MG63 (cell line): Measurements from ENCODE around the gene SLC16A12. TPM values are rescaled to one million over a fixed set of nuclear protein-coding genes. Genes with fewer than 3 reads are reported as not detected.
A peak's percentile ranks its signal among the peaks of the same experiment; 100 is the strongest.

Source experiments
- DNase-seq: peaks from one replicate; pipeline ENCODE4 v3.0.0-alpha.2; 2020
- H3K27me3 ChIP-seq: fragments of 250-450 bp; sonication (Bioruptor Pico); 2 replicates; pipeline ENCODE4 v1.5.1; 2020; ENCODE audit warnings: mild to moderate bottlenecking, moderate library complexity
- H3K36me3 ChIP-seq: fragments of 250-450 bp; sonication (Bioruptor Pico); 2 replicates; pipeline ENCODE4 v1.5.1; 2020; ENCODE audit warnings: mild to moderate bottlenecking, moderate library complexity
- H3K4me3 ChIP-seq: fragments of 250-450 bp; sonication (Bioruptor Pico); 2 replicates; pipeline ENCODE4 v1.5.1; 2020; ENCODE audit warnings: mild to moderate bottlenecking, moderate library complexity
- H3K9me3 ChIP-seq: fragments of 250-450 bp; sonication (Bioruptor Pico); 2 replicates; pipeline ENCODE4 v1.5.1; 2020; ENCODE audit warnings: mild to moderate bottlenecking, moderate library complexity
- total RNA-seq: library from RNA; depleted of rRNA; stranded (reverse); fragments of >200 nt; shearing (Covaris generic); gene quantifications from 2 replicates; pipeline ENCODE4 v1.2.3, GENCODE V29; 2014; ENCODE audit warnings: low replicate concordance

The SLC16A12 gene
- total RNA-seq, 1 experiment from 2014 or later: not detected

DNA sequence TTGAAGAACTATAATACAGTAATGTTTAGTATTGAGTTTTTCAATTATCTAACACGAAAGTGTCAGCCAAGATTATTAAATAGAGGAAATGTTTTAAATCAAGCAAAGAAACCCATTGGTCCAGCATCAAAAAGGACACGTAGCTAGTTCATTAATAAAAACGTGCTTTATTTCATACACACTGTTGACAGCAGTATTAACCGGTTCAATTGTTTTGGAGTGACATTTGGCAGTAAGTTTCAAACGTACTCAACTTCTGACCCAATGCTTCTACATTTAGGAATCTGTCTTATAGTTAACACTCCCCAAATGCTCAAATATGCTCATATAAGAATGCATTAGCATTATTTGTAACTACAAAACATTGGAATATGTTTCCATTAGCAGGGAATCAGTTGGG, 41.3 kb downstream of the SLC16A12 start:
- no peak for DNase-seq
- H3K4me3 ChIP-seq: no peak overlapping the region
- no peaks in the 10 kb centered on the region for H3K9me3 ChIP-seq
- H3K36me3 ChIP-seq: no peaks in the 10 kb centered on the region
- no peaks in the 10 kb centered on the region for H3K27me3 ChIP-seq

DNA sequence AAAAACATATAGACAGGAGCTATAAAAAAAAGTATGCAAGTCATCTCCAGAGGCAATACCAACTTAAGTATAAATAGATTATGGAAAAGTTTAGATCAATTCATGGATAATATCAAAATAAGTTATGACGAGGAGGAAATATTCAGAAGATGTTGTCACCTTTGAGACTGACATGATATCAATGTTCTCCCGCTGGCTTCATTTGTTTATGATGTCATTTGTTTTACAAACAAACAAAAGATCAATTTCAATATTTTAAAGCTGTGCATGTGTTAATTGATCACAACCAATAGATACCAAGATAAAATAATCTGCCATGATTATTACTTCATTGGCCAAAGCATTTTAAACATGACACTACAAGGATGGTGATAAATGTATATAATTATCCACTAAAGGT, 43.5 kb downstream of the SLC16A12 start:
- H3K4me3 ChIP-seq: no peak overlapping the region
- no peaks in the 10 kb centered on the region for H3K9me3 ChIP-seq
- DNase-seq: no peak
- H3K27me3 ChIP-seq: no peaks in the 10 kb centered on the region
- H3K36me3 ChIP-seq: no peaks in the 10 kb centered on the region

DNA sequence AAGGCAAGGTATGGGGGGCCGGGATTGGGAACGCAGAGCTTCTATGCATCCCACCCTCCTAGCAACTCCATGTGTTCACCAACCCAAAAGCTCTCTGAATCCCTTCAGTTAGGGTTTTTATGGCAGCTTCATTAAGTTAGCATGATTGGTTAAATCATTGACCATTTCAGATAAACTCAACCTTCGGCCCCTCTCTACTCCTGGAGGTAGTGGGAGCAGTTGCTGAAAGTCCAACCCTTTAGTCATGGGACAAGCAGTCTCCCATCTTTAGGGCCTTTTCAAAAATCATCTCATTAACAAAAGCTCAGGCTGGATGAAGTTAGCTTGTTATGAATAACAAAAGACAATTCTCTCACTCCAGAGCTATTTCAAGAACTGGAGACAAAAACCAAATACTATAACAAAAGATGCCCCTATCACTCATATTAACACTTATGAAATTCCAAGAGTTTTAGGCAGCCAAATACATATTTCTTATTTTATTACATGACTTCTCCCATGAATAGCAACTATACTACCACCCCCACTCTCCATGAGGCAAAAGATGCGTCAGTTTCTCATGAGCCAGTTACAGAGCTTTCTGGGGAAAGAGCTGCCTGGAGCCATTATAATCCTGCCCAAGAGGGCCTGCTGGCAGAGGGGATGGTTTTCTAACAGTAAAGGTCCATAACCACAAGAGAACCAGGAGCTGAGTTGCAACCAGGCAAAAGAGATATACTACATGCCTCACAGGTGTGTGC, 44.6 kb downstream of the SLC16A12 start:
- Histone ChIP-seq H3K9me3 (no peaks in the 10 kb centered on the region), H3K27me3 (no peaks in the 10 kb centered on the region), H3K36me3 (no peaks in the 10 kb centered on the region), H3K4me3 (no peak overlapping the region)
- no peak for DNase-seq

DNA sequence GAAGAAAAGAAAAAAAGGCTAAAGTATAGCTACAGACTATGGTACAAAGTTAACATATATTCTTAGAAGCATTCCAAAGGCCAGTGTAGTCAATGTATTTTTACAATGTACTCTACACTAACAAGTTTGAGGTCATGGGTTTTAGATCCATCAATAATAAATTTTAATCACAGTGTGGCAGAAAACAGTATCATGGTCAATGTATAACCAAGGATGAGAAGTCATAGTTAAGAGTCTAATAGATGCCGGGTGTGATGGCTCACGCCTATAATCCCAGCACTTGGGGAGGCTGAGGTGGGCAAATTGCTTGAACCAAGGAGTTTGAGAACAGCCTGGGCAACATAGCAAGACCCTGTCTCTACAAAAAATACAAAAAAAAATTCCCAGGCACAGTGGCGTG, 53.1 kb downstream of the SLC16A12 start:
- Histone ChIP-seq H3K27me3 (no peaks in the 10 kb centered on the region), H3K4me3 (no peak overlapping the region), H3K9me3 (no peaks in the 10 kb centered on the region), H3K36me3 (no peaks in the 10 kb centered on the region)
- DNase-seq: no peak

DNA sequence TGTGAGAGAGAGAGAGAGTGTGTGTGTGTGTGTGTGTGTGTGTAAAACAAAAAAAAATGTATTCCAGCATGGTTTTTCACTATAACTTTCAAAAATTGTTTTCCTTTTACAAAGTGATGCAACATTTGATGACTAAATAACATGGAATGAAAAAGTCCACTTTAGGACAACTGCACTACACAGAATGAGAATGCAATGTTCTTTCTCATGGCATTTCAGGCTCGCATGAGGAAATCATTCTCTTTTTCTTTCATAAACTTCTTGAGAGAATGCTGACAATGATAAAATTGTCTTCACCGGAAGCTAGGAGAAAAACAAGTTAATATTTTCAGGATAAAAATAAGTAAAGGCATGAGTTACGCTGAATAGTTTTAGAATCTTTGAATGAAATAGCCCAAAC, 53.7 kb downstream of the SLC16A12 start:
- DNase-seq: no peak
- H3K4me3 ChIP-seq: no peak overlapping the region
- H3K27me3 ChIP-seq: no peaks in the 10 kb centered on the region
- H3K36me3 ChIP-seq: no peaks in the 10 kb centered on the region
- no peaks in the 10 kb centered on the region for H3K9me3 ChIP-seq

DNA sequence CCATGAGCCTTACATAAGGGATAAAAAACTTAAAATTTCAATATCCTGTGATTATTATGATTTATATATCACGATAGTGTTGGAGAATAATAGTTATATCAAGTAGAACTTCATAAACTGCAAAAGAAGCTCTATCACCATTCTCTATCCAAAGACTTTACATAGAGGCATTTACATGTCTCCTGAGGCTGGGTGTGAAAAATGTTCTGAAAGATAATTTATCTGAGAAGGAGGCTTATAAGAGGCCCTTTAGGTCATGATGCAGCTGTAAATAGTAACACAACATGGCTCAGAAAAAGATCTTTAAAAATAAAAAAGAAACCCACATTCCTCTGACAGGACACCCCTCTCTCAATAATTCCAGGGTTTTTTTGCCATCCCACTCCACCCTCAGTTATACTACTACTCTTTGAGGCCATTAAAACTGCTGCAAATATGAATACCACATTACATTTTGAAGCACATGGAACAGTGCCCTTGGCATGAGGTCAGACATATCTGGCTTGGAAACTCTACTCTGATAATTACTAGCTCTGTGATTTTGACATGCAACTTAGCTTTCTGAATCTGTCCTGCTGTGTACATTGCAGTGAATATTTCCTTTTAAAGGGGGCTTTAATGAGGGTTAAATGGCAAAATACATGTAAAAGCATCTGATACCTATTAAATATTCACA, 55.5 kb downstream of the SLC16A12 start:
- peak; percentile 51 for DNase-seq
- H3K36me3 ChIP-seq: no peaks in the 10 kb centered on the region
- H3K4me3 ChIP-seq: no peak overlapping the region
- no peaks in the 10 kb centered on the region for H3K9me3 ChIP-seq
- H3K27me3 ChIP-seq: no peaks in the 10 kb centered on the region

DNA sequence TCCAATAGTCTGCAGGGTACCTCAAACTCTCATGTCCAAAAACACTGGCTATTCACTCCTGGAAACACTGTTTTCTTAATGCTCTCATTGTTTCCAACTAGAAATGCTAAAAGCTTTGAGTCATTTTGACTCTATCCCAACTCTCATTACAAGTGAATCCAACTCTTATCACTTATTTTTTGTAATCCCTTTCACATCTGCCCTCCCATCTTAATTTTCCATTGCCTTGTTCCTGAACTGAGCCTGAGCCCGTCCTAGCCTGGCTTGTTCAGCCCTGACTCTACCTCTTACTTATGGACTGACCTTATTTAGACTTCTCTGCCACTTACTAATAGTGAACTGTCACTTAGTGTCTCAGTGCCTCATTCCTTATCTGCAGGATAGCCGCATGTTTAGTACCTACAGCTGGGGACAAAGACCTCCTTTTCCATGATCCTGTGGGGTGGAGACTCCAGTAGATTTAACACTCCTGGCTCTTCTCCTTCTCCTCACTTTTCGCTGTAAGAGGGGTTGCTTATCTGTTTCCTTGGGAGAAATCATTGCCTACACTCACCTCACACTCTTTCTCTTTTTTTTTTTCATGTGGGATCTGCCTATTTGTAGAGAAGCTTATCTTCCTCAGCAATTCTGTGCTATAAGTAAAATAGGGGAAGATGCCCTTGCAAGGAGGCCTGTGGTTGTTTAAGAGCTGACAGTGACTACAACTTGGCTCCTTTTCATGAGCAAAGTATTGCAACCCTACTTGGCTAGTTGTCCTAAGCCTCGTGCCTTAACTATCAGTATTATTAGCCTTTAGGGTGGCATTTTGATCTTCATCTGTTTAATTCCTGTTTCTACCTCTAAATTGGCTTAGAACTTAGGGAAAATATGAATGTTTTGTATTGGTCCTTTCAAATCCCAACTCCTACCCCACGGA, 56.4 kb downstream of the SLC16A12 start:
- Histone ChIP-seq H3K27me3 (no peaks in the 10 kb centered on the region), H3K4me3 (no peak overlapping the region), H3K9me3 (no peaks in the 10 kb centered on the region), H3K36me3 (no peaks in the 10 kb centered on the region)
- no peak for DNase-seq

DNA sequence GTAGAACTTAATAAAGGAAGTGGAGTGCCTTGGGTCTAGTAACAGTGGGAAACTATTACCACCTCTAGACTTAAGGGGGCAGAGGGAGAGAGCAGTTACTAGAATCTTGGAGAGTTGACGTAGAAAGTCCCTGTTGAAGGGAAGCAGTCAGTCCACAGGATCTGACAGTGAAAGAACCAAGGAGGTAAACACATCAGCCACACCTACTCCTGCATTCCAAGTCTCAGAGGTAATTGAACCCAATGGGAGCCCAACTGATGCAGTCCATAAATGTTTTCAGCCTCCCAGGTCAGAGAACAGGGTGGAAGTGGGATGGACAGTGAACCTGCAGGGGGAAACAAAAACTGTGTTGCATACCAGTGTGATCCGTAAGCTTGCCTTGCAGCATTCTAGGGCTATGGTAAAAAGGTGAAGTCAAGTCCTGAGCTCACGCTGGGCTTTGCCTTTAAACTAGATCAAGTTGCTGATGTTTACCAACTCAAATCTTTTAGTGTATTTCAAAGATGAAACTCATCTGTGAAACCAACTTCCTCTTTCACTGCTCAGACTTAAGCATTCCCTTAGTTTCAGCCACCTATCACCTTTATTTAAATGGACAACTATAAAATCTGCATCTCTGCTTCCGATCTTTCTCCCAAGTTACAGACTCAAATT, 57.2 kb downstream of the SLC16A12 start:
- no peaks in the 10 kb centered on the region for H3K9me3 ChIP-seq
- H3K4me3 ChIP-seq: no peak overlapping the region
- DNase-seq: no peak
- H3K36me3 ChIP-seq: no peaks in the 10 kb centered on the region
- H3K27me3 ChIP-seq: no peaks in the 10 kb centered on the region

DNA sequence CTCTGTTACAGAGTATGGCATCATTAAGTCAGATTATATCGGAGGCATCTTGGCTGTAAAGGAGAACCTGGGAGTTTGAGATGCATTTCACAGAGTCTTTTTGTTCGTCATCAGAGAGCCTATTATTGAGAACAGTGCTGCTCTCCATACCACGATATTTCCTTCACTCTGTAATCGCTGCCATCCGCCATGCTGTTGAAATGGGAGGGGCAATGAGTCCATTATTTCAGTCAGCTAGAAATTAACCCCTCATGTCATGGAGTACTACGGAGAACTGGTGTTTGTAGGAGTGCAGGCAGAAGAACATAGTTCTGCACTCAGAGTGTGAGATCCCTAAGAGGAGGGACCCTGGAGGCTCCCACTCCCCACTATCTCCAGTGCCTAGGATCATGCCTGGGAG, 59.2 kb downstream of the SLC16A12 start:
- no peaks in the 10 kb centered on the region for H3K9me3 ChIP-seq
- no peaks in the 10 kb centered on the region for H3K36me3 ChIP-seq
- H3K4me3 ChIP-seq: no peak overlapping the region
- DNase-seq: no peak
- no peaks in the 10 kb centered on the region for H3K27me3 ChIP-seq

DNA sequence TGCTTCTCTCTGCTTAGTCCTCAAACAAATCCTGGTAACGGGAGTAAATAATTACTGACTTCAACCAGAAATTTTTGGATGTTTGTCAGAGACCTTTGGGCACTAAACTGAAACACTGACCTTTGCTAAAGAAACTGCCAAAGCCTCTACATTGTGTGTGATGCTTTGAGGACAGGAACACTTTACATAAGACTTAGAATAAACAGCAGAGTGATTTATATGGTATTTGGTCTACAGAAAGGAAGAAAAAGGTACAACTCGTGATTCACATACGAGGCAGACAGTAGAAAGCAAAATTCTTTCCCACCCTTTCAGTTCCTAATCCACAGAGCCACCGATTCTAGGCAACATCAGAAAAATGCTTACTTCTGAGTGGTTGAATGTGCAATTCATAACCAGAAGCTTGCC, 59.8 kb downstream of the SLC16A12 start:
- Histone ChIP-seq H3K27me3 (no peaks in the 10 kb centered on the region), H3K4me3 (no peak overlapping the region), H3K36me3 (no peaks in the 10 kb centered on the region), H3K9me3 (no peaks in the 10 kb centered on the region)
- DNase-seq: no peak

DNA sequence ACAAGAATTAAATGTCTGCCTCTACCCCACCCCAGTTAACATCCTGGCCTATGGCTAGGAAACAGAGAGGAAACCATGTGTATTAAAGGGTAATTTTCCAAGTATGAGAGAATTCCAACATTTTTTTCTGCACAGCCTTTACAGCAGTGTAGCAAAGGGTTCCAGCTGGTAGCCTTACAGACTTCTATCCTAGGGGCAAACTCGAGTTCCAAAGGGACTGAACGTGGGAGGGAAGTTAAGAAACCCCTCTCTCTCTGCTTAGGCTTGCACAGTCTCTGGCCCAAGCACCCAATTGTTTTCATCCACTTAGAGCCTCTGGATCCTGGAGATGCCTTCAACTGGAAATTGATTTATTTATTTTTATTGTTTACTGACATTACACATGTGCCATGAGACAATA, 60.3 kb downstream of the SLC16A12 start:
- H3K4me3 ChIP-seq: no peak overlapping the region
- DNase-seq: no peak
- no peaks in the 10 kb centered on the region for H3K27me3 ChIP-seq
- no peaks in the 10 kb centered on the region for H3K36me3 ChIP-seq
- no peaks in the 10 kb centered on the region for H3K9me3 ChIP-seq

DNA sequence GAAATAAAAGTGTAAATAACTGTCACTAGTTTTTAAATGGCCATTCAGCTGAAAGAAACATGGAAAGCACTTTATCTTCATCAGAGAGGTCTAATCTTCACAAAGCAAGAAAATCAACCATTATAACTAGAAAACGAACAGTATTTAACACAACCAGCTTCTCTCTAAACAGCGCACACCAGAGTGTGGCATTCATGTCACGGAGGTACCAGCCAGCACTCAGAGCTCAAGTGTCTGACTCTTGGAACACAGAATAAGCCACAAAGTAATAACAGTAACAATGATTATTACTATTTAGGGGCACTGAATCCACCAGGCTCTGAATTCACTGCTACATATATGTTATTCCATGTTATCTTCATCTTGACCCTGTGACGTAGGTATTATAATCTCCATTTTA, 60.9 kb downstream of the SLC16A12 start:
- no peak for DNase-seq
- Histone ChIP-seq H3K4me3 (no peak overlapping the region), H3K27me3 (no peaks in the 10 kb centered on the region), H3K9me3 (no peaks in the 10 kb centered on the region), H3K36me3 (no peaks in the 10 kb centered on the region)

DNA sequence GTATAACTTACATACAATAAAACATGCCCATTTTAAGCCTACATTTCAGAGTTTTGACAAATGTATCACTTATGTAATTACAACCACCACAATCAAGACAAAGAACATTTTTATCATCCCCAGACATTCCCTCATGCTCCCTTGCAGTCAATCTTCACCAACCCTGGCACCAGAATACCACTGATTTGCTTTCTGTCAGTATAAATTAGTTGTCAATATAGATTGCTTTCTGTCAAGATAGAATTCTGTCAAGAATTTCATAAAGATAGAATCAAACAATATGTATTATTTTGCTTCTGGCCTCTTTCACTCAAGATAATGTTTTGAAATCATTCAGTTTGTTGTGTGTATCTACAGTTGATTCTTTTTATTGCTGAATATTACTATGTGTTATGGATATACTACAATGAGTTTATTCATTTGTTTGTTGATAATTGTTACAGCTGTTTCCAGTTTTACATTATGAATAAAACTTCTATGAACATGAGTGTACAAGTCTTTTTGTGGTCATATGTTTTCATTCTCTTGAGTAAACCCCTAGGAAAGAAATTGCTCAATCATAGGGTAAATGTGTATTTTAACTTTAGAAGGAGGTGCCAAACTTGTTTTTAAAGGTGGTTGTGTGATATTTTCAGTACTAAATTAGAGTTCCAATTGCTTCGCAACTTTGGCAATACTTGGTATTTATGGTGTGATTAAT, 64.1 kb downstream of the SLC16A12 start:
- H3K4me3 ChIP-seq: no peak overlapping the region
- no peaks in the 10 kb centered on the region for H3K36me3 ChIP-seq
- no peaks in the 10 kb centered on the region for H3K9me3 ChIP-seq
- DNase-seq: no peak
- H3K27me3 ChIP-seq: no peaks in the 10 kb centered on the region

DNA sequence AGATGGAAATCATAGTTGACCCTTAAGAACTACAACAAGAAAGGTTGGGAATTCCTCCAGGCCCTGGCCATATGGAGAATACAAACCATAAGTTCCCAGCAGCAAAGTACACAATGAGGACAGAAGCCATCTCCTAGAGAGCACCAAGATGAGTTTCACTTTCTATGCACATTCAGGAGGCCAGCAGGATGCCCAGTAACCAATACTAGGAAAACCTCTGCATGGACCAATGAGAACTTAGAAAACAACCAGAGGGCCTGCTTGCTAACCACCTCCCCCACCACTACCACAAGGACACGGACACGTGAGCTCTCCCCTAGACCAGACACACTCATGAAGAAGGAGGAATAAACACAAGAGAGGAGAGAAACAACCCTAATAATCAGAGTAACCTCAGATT, 64.8 kb downstream of the SLC16A12 start:
- Histone ChIP-seq H3K9me3 (no peaks in the 10 kb centered on the region), H3K36me3 (no peaks in the 10 kb centered on the region), H3K27me3 (no peaks in the 10 kb centered on the region), H3K4me3 (no peak overlapping the region)
- no peak for DNase-seq

DNA sequence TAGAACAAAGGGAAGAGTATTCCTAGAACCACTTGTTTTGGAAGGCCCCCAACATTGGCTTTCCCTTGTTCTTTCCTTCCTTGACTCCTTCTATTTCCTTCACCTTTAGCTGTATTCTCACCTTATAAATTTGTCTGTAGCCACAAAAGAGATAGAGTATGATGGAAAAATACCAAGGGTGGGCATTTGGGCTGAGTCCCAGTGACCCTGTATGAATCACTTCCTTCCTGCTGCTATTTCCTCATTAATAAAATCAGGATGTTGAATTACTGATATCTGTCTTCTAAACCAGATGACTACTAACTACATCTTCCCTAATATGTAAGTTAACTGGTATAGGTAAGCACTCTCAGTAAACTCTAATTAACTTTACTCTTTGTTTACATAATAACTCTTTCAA, 65.9 kb downstream of the SLC16A12 start:
- H3K27me3 ChIP-seq: no peaks in the 10 kb centered on the region
- H3K9me3 ChIP-seq: no peaks in the 10 kb centered on the region
- H3K36me3 ChIP-seq: no peaks in the 10 kb centered on the region
- no peak for DNase-seq
- no peak overlapping the region for H3K4me3 ChIP-seq

DNA sequence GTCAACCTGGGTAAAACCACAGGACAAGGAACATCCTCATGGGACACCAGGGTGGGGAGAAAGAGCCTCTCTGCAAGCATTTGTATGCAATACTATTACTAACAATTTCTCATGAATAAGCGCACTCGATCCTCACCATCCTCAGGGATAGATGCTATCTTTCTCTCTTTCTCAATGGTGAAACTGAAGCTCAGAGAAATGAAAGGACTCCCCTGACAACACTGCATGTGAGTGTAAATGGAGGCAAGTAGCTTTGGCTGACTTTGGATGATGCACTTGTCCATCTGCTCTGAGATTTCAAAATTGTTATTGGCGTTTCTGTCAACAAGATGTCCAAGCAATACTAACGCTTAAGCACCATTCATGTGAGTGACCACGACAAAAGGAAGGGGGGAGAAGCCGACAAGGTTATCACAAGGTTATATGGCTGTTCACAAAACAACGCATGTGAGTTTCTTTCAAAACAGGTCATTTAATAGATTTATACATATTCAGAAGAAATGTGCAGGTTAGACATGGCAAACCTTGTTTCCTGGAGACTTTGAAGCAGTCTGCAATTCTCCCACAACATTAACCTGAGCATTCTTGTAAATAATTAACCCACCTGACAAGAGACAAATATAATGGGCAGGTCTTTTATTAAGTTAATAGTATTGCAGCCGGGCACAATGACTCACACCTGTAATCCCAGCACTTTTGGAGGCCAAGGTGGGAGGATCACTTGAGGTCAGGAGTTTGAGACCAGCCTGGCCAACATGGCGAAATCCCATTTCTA, 67.0 kb downstream of the SLC16A12 start:
- no peak for DNase-seq
- no peaks in the 10 kb centered on the region for H3K36me3 ChIP-seq
- no peaks in the 10 kb centered on the region for H3K27me3 ChIP-seq

More for the DNA sequence above, 67.0 kb downstream of the SLC16A12 start:
- H3K9me3 ChIP-seq: no peaks in the 10 kb centered on the region
- no peak overlapping the region for H3K4me3 ChIP-seq
